Glomerular visceral epithelial cell (primary cell): ENCODE results near the gene CXCR6.
"Not testable (repeated sequence)": the region's sequence is repeated elsewhere in the genome, so short reads cannot be mapped to it uniquely, and the experiment has no call there.

ENCODE experiments used
- DNase-seq: peaks from one replicate; pipeline ENCODE4 v3.0.0-alpha.2; 2016; ENCODE audit errors: extremely low spot score

CXCR6 gene

DNA sequence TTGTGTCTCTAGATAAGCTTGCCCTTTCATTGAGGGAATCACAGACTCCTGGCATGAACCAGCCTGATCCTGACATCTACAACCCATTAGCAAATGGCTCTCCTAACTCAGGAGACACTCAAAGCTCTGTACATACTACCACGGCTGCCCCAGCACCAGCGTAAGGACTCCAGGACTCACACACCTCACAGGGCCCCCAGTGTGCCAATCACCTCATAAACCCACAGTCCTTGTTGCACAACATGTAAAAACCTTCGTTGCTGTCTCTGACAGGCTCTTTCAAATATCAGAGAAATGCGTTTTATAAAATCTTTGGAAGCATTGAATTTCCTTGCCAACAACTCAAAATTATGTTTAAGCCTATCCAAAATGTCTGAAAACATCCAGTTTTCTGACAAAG lies 45.1 kb downstream of the CXCR6 start:
- no peak for DNase-seq

DNA sequence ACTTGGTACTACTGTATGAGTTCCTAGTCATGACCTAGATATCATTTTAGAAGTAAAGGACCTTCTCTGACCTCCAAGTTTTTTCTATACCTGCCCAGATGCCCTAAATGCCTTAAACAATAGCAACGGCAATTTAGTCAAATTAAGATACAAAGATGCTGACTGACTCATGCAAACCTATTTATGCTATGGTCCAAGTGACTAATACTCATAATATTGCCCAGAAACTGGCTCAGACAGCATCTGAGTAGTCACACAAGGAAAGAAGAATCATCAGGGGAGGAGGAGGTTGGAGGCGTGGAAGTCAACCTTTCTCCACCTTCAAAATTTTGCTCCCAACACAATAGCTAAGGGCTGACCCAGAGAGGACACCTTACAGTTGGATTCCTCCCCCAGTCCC lies 45.5 kb downstream of the CXCR6 start:
- peak; percentile 5 for DNase-seq

- DNase-seq: no peak
Observed at GRCh38 chr3:45990181-45990580, 46.9 kb downstream of the CXCR6 start.

- DNase-seq: no peak
Observed at GRCh38 chr3:45991341-45991740, 48.1 kb downstream of the CXCR6 start.

DNA sequence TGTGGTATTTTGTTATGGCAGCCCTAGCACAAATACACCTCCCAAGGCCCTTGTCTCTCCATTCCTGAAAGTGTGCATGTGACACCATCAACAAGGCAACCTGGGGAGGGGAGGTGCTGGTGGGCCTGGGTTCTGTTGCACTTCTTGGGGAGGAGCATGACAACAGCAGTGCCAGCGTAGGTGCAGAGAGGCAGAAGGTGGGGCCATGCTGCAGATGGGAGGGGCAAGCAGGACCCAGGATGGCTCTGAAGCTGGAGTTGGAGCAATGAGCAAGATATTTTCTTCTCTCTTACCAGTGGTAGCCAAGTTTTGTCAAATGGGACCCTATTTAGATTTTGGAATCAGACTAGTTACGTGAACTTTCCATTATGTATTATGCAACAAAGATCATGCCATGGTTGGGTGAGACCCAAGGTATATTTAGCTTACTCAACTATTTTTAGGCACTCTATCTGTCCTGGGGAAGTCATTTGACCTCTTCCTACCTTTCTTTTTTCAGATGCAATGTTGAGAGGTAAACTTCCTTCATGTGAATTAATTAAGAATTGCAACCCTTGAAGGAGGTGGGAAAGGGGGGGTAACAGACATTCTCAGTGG lies 49.0 kb downstream of the CXCR6 start:
- no peak for DNase-seq

- peak; percentile 23 for DNase-seq
Observed at GRCh38 chr3:45992821-45993221, 49.6 kb downstream of the CXCR6 start.

- no peak for DNase-seq
Observed at GRCh38 chr3:45993421-45994027, 50.3 kb downstream of the CXCR6 start.

GRCh38 chr3:45994419-45995235 lies 51.4 kb downstream of the CXCR6 start:
- DNase-seq: no peak

GRCh38 chr3:45995236-45996192 lies 52.2 kb downstream of the CXCR6 start, which contains the start of gene FYCO1:
Gene FYCO1, minus strand, starts transcription at chr3:45995824. Its CDS starts 10,914 bp downstream, at chr3:45984910.
- peak; percentile 81 for DNase-seq

GRCh38 chr3:45997499-45997898 lies 54.2 kb downstream of the CXCR6 start:
- DNase-seq: not testable (repeated sequence)

GRCh38 chr3:45997942-45998341 lies 54.7 kb downstream of the CXCR6 start:
- DNase-seq: no peak
